ENCODE data around the gene ATP5MK. TPM values are rescaled to one million over a fixed set of nuclear protein-coding genes. Genes with fewer than 3 reads are reported as not detected.
A peak's percentile ranks its signal among the peaks of the same experiment; 100 is the strongest.

The ATP5MK gene
- total RNA-seq, 5 donors from 2014 or later (not counting 1 experiment from before 2014, with no cell fraction given), result 119 to 142 (median 127) TPM

DNA sequence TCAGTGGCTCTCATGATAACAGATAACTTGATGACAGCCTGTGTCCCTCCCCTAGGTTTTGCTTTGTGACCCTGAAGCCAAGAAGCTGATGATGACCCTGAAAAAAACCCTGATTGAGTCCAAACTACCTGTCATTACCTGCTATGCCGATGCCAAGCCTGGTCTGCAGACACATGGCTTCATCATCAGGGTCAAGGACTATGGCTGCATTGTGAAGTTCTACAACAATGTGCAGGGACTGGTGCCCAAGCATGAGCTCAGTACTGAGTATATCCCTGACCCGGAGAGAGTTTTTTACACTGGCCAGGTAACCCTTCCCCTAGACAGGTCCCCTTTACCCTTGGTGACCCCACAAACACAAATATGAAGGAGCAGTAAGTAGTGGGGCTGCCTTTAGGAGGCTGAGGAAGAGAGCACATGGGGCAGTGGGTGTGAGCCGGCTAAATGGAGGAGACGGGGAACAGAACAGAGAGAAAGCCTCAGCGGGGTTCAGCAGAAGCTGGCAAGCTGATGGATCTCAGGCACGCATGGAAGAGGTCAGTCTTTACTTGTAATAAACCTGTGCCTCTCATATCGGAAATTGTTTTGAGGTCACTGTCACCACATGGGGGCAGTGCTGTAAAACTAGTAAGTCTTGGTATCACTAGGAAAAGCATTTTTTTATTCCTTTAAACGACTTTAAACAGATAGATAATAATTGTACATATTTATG is 20.3 kb upstream of the ATP5MK start:
- Histone ChIP-seq H3K27ac (ENCODE audit: low read length) (no peak overlapping the region), H3K4me3 (ENCODE audit: control insufficient read depth in 1 of 2, extremely low read depth in 1 of 2, low read length in 1 of 2) (no peak overlapping the region), H3K4me1 (ENCODE audit: control insufficient read depth in 1 of 2, extremely low read depth in 1 of 2, insufficient read depth in 2 of 2, low read length in 2 of 2) (no peaks in the 10 kb centered on the region), H3K27me3 (replicated peaks in 1 of 2; ENCODE audit: control insufficient read depth in 2 of 2, extremely low read depth in 1 of 2, insufficient read depth in 2 of 2, low read length in 1 of 2) (no peaks in the 10 kb centered on the region), H3K36me3 (ENCODE audit: control insufficient read depth in 2 of 2, extremely low read depth in 1 of 2, insufficient read depth in 1 of 2, low read length in 1 of 2) (peaks cover 43 to 87% of the 10 kb centered on the region in 2 donors), H3K9me3 (no peaks in the 10 kb centered on the region)
- POLR2A ChIA-PET, result interaction anchor here in 1 of 2 donors (0.6 kb wide), 1 partner anchor 464 kb away, joined by 6 read pairs; no protein-coding TSS in a partner anchor
- Mint-ChIP-seq H3K27me3 (no peaks in the 10 kb centered on the region), H3K4me3 (no peak overlapping the region), H3K9me3 (no peaks in the 10 kb centered on the region), H3K36me3 (peaks cover 67% of the 10 kb centered on the region), H3K4me1 (no peaks in the 10 kb centered on the region), H3K27ac (no peak overlapping the region)
- ATAC-seq (replicated peaks in 1 of 4) (peak in 1 of 4 experiments; percentile 46), DNase-seq (peak; percentile 18 to 83 (median 53))
- 87% methylated on average over 4 of the region's 8 CpGs for WGBS (ENCODE audit: insufficient coverage)
- CTCF ChIA-PET, result interaction anchor here (0.6 to 6.9 kb wide), 15 partner anchors 9 to 226 kb away, joined by 3 to 54 read pairs (median 4); no protein-coding TSS in a partner anchor

DNA sequence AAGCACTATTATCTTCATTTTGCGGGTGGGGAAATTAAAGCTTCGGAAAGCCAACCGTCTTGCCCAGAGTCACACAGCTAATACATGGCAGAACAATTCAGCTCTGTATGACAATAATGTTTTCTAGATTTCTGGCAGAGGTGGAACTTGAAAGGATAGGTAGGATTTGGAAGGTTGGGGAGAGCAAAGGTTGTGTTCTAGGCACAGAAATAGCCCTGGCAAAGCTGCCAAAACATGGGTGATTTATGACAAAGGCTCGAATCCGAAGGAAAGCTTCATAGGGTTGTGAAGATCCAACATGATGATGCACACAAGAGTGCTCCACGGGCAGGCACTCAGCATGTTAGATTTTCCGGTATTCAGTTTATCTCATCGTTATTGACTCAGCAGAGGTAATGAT is 19.3 kb upstream of the ATP5MK start:
- H3K36me3 Mint-ChIP-seq, result peaks cover 63% of the 10 kb centered on the region
- DNase-seq (no peak), ATAC-seq (replicated peaks in 1 of 4) (no peak)
- no peaks in the 10 kb centered on the region for H3K4me1 Mint-ChIP-seq
- H3K4me3 ChIP-seq (ENCODE audit: control insufficient read depth in 1 of 2, extremely low read depth in 1 of 2, low read length in 1 of 2), result no peak overlapping the region
- H3K27me3 ChIP-seq (replicated peaks in 1 of 2; ENCODE audit: control insufficient read depth in 2 of 2, extremely low read depth in 1 of 2, insufficient read depth in 2 of 2, low read length in 1 of 2), result no peaks in the 10 kb centered on the region
- H3K4me3 Mint-ChIP-seq, result no peak overlapping the region
- H3K27ac ChIP-seq (ENCODE audit: low read length), result no peak overlapping the region
- no peaks in the 10 kb centered on the region for H3K4me1 ChIP-seq (ENCODE audit: control insufficient read depth in 1 of 2, extremely low read depth in 1 of 2, insufficient read depth in 2 of 2, low read length in 2 of 2)
- ChIA-PET CTCF (interaction anchor here (0.8 to 6.9 kb wide), 6 partner anchors 20 to 73 kb away, joined by 3 to 54 read pairs (median 4); partner anchors contain the start of gene ATP5MK (in 1 of the 2)), POLR2A (no interaction called here)
- H3K27me3 Mint-ChIP-seq, result no peaks in the 10 kb centered on the region
- H3K9me3 ChIP-seq, result no peaks in the 10 kb centered on the region
- H3K36me3 ChIP-seq (ENCODE audit: control insufficient read depth in 2 of 2, extremely low read depth in 1 of 2, insufficient read depth in 1 of 2, low read length in 1 of 2), result peaks cover 43 to 88% of the 10 kb centered on the region in 2 donors
- 95% methylated on average over 5 of the region's 8 CpGs for WGBS (ENCODE audit: insufficient coverage)
- no peaks in the 10 kb centered on the region for H3K9me3 Mint-ChIP-seq
- H3K27ac Mint-ChIP-seq, result no peak overlapping the region

DNA sequence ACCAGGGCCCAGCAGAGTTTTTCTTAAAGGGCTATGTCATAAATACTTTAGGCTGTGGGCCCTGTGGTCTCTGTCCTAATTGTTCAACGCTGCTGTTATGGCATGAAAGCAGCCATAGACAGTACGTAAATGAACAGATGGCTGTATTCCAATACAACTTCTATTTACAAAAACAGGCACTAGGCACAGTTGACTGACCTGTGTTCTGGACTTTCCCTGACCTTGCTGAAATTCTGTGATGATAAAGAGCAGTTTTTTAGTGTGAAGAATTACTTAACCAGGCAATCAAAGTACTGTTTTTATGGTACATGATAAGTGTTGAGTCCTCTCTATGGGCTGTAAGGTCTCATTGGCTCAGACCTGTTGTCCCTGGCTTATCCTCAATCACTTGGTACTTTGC is 17.3 kb upstream of the ATP5MK start:
- Histone ChIP-seq H3K27ac (ENCODE audit: low read length) (no peak overlapping the region), H3K9me3 (no peaks in the 10 kb centered on the region), H3K4me3 (ENCODE audit: control insufficient read depth in 1 of 2, extremely low read depth in 1 of 2, low read length in 1 of 2) (no peak overlapping the region), H3K4me1 (ENCODE audit: control insufficient read depth in 1 of 2, extremely low read depth in 1 of 2, insufficient read depth in 2 of 2, low read length in 2 of 2) (no peaks in the 10 kb centered on the region), H3K27me3 (replicated peaks in 1 of 2; ENCODE audit: control insufficient read depth in 2 of 2, extremely low read depth in 1 of 2, insufficient read depth in 2 of 2, low read length in 1 of 2) (no peaks in the 10 kb centered on the region), H3K36me3 (ENCODE audit: control insufficient read depth in 2 of 2, extremely low read depth in 1 of 2, insufficient read depth in 1 of 2, low read length in 1 of 2) (peaks cover 40 to 83% of the 10 kb centered on the region in 2 donors)
- no peaks in the 10 kb centered on the region for H3K27me3 Mint-ChIP-seq
- CTCF ChIA-PET, result interaction anchor here in 1 of 2 donors (6.9 kb wide), 1 partner anchor 71 kb away, joined by 54 read pairs; no protein-coding TSS in a partner anchor
- ATAC-seq (replicated peaks in 1 of 4) (no peak), DNase-seq (no peak)
- no CpG with 5 or more reads among the region's 2 CpGs for WGBS (ENCODE audit: insufficient coverage)
- no peaks in the 10 kb centered on the region for H3K9me3 Mint-ChIP-seq
- H3K27ac Mint-ChIP-seq, result no peak overlapping the region
- no peaks in the 10 kb centered on the region for H3K4me1 Mint-ChIP-seq
- POLR2A ChIA-PET, result no interaction called here
- H3K36me3 Mint-ChIP-seq, result peaks cover 60% of the 10 kb centered on the region
- H3K4me3 Mint-ChIP-seq, result no peak overlapping the region

GRCh38 chr10:103397191-103397825 is 1.0 kb upstream of the ATP5MK start:
- H3K4me3 ChIP-seq (ENCODE audit: control insufficient read depth in 1 of 2, extremely low read depth in 1 of 2, low read length in 1 of 2), result peak overlapping the region; percentile 90 to 95
- ChIA-PET POLR2A (interaction anchor here in 1 of 2 donors (0.5 kb wide), 1 partner anchor 14 kb away, joined by 3 read pairs; no protein-coding TSS in a partner anchor), CTCF (no interaction called here)
- peak in 1 of 35 experiments; percentile 29 for DNase-seq
- Mint-ChIP-seq H3K4me1 (peaks cover 54 to 64% (median 60%) of the 10 kb centered on the region in 3 donors), H3K36me3 (peaks cover 25% of the 10 kb centered on the region), H3K4me3 (peak overlapping the region; percentile 95 to 99 (median 97)), H3K27ac (peak overlapping the region; percentile 92 to 96), H3K9me3 (no peaks in the 10 kb centered on the region), H3K27me3 (no peaks in the 10 kb centered on the region)
- WGBS (ENCODE audit: insufficient coverage), result 69% methylated on average over 17 of the region's 19 CpGs
- H3K9me3 ChIP-seq, result no peaks in the 10 kb centered on the region
- no peak for ATAC-seq (replicated peaks in 1 of 4)
- H3K36me3 ChIP-seq (ENCODE audit: control insufficient read depth in 2 of 2, extremely low read depth in 1 of 2, insufficient read depth in 1 of 2, low read length in 1 of 2), result peaks cover 4 to 36% of the 10 kb centered on the region in 2 donors
- H3K27ac ChIP-seq (ENCODE audit: low read length), result peak overlapping the region; percentile 50
- no peaks in the 10 kb centered on the region for H3K27me3 ChIP-seq (replicated peaks in 1 of 2; ENCODE audit: control insufficient read depth in 2 of 2, extremely low read depth in 1 of 2, insufficient read depth in 2 of 2, low read length in 1 of 2)
- H3K4me1 ChIP-seq (ENCODE audit: control insufficient read depth in 1 of 2, extremely low read depth in 1 of 2, insufficient read depth in 2 of 2, low read length in 2 of 2), result peaks cover 5 to 23% of the 10 kb centered on the region in 2 experiments

GRCh38 chr10:103396789-103397087 is 463 bp upstream of the ATP5MK start:
- H3K4me3 ChIP-seq (ENCODE audit: control insufficient read depth in 1 of 2, extremely low read depth in 1 of 2, low read length in 1 of 2), result peak overlapping the region; percentile 90 to 95
- Mint-ChIP-seq H3K27ac (peak overlapping the region; percentile 92 to 96), H3K27me3 (no peaks in the 10 kb centered on the region), H3K36me3 (peaks cover 25% of the 10 kb centered on the region), H3K9me3 (no peaks in the 10 kb centered on the region), H3K4me3 (peak overlapping the region; percentile 95 to 99 (median 97)), H3K4me1 (peaks cover 55 to 64% (median 60%) of the 10 kb centered on the region in 3 donors)
- no peaks in the 10 kb centered on the region for H3K9me3 ChIP-seq
- H3K27ac ChIP-seq (ENCODE audit: low read length), result peak overlapping the region; percentile 50
- WGBS (ENCODE audit: insufficient coverage), result 0% methylated on average over 5 of the region's 8 CpGs
- ChIA-PET CTCF (no interaction called here), POLR2A (interaction anchor here in 1 of 2 donors (0.5 kb wide), 1 partner anchor 13 kb away, joined by 3 read pairs; no protein-coding TSS in a partner anchor)
- DNase-seq, result no peak
- peaks cover 5 to 23% of the 10 kb centered on the region in 2 experiments for H3K4me1 ChIP-seq (ENCODE audit: control insufficient read depth in 1 of 2, extremely low read depth in 1 of 2, insufficient read depth in 2 of 2, low read length in 2 of 2)
- ATAC-seq (replicated peaks in 1 of 4), result no peak
- no peaks in the 10 kb centered on the region for H3K27me3 ChIP-seq (replicated peaks in 1 of 2; ENCODE audit: control insufficient read depth in 2 of 2, extremely low read depth in 1 of 2, insufficient read depth in 2 of 2, low read length in 1 of 2)
- peaks cover 4 to 35% of the 10 kb centered on the region in 2 donors for H3K36me3 ChIP-seq (ENCODE audit: control insufficient read depth in 2 of 2, extremely low read depth in 1 of 2, insufficient read depth in 1 of 2, low read length in 1 of 2)

- peaks cover 22% of the 10 kb centered on the region for H3K36me3 Mint-ChIP-seq
Measured at GRCh38 chr10:103395754-103396066, 565 bp downstream of the ATP5MK start.

More at GRCh38 chr10:103395754-103396066, 565 bp downstream of the ATP5MK start:
- H3K4me3 ChIP-seq (ENCODE audit: control insufficient read depth in 1 of 2, extremely low read depth in 1 of 2, low read length in 1 of 2), result peak overlapping the region; percentile 90 to 95
- Mint-ChIP-seq H3K4me1 (peaks cover 55 to 64% (median 60%) of the 10 kb centered on the region in 3 donors), H3K9me3 (no peaks in the 10 kb centered on the region), H3K4me3 (peak overlapping the region; percentile 95 to 99 (median 97)), H3K27me3 (no peaks in the 10 kb centered on the region), H3K27ac (peak overlapping the region; percentile 65 to 92)
- H3K27ac ChIP-seq (ENCODE audit: low read length), result peak overlapping the region; percentile 44
- ChIA-PET CTCF (interaction anchor here in 1 of 2 donors (0.6 to 1.2 kb wide), 2 partner anchors 20 to 1226 kb away, joined by 3 read pairs; no protein-coding TSS in a partner anchor), POLR2A (interaction anchor here (0.6 kb wide), 2 partner anchors 30 to 44 kb away, joined by 7 read pairs; no protein-coding TSS in a partner anchor)
- peaks cover 5 to 23% of the 10 kb centered on the region in 2 experiments for H3K4me1 ChIP-seq (ENCODE audit: control insufficient read depth in 1 of 2, extremely low read depth in 1 of 2, insufficient read depth in 2 of 2, low read length in 2 of 2)
- WGBS (ENCODE audit: insufficient coverage), result 0% methylated on average over 7 of the region's 11 CpGs
- DNase-seq, result peak in 2 of 35 experiments; percentile 7 to 11
- H3K9me3 ChIP-seq, result no peaks in the 10 kb centered on the region
- H3K36me3 ChIP-seq (ENCODE audit: control insufficient read depth in 2 of 2, extremely low read depth in 1 of 2, insufficient read depth in 1 of 2, low read length in 1 of 2), result peaks cover 4 to 39% of the 10 kb centered on the region in 2 donors
- H3K27me3 ChIP-seq (replicated peaks in 1 of 2; ENCODE audit: control insufficient read depth in 2 of 2, extremely low read depth in 1 of 2, insufficient read depth in 2 of 2, low read length in 1 of 2), result no peaks in the 10 kb centered on the region
- no peak for ATAC-seq (replicated peaks in 1 of 4)

All from T-cell (primary cell).